Liver (tissue), 3 donors: Measurements from ENCODE around the gene GPRC5D.

ENCODE experiments used
- JUND ChIP-seq, 2 donors: IDR thresholded peaks; 2 replicates each; pipeline ENCODE4 v1.6.1; 2016; ENCODE audit warnings: antibody characterized with exemption in 2 of 2
- NR2F2 ChIP-seq: IDR thresholded peaks from 2 replicates; pipeline ENCODE4 v1.6.1; 2016; ENCODE audit warnings: antibody characterized with exemption
- SP1 ChIP-seq: IDR thresholded peaks from 2 replicates; pipeline ENCODE4 v1.6.1; 2018; ENCODE audit warnings: antibody characterized with exemption, mild to moderate bottlenecking
- TAF1 ChIP-seq: conservative IDR thresholded peaks from 2 replicates; pipeline ENCODE4 v1.6.1; 2016; ENCODE audit warnings: antibody characterized with exemption, mild to moderate bottlenecking
- YY1 ChIP-seq: IDR thresholded peaks from 2 replicates; pipeline ENCODE4 v1.6.1; 2016; ENCODE audit warnings: antibody characterized with exemption, mild to moderate bottlenecking
- TF ChIP-seq, protein P1 (sequence below): IDR thresholded peaks from 2 replicates; pipeline ENCODE4 v1.6.1; 2016; ENCODE audit warnings: antibody characterized with exemption
- TF ChIP-seq, protein P2 (sequence below): fragments of 150-350 bp; IDR thresholded peaks from 2 replicates; pipeline ENCODE4 v1.5.1; 2017; ENCODE audit warnings: improper control_type of control experiment, low read depth, low read length; ENCODE audit not compliant: missing input control
- TF ChIP-seq, protein P3 (sequence below): IDR thresholded peaks from 2 replicates; pipeline ENCODE4 v1.6.1; 2016; ENCODE audit warnings: antibody characterized with exemption
- donor health status: healthy.
- donor health status: healthy.

DNA sequence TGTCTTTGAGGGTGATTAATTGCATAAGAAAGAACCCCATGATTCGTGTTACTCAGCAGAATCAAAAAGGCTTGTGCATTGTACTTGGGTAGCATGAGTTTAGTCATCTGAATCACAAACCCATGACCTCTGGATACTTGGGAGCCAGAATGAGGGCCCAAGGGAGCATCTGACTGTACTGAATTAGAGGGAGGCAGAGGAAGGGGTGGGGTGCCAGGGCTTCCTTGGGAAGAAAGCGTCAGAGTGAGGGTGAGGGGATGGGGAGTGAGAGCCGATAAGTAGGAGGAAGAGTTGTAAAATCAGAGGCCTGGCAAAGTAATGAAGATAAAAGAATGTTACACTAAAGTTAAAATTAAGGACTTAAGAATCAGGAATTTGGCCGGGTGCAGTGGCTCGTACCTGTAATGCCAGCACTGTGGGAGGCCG is 29.8 kb downstream of the GPRC5D start:
- TF ChIP-seq TAF1: no peak
- TF ChIP-seq SP1: no peak
- TF ChIP-seq, protein P1, sequence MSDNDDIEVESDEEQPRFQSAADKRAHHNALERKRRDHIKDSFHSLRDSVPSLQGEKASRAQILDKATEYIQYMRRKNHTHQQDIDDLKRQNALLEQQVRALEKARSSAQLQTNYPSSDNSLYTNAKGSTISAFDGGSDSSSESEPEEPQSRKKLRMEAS: no peak
- TF ChIP-seq JUND (IDR thresholded peaks at IDR 0.05): no peak
- TF ChIP-seq, protein P2, sequence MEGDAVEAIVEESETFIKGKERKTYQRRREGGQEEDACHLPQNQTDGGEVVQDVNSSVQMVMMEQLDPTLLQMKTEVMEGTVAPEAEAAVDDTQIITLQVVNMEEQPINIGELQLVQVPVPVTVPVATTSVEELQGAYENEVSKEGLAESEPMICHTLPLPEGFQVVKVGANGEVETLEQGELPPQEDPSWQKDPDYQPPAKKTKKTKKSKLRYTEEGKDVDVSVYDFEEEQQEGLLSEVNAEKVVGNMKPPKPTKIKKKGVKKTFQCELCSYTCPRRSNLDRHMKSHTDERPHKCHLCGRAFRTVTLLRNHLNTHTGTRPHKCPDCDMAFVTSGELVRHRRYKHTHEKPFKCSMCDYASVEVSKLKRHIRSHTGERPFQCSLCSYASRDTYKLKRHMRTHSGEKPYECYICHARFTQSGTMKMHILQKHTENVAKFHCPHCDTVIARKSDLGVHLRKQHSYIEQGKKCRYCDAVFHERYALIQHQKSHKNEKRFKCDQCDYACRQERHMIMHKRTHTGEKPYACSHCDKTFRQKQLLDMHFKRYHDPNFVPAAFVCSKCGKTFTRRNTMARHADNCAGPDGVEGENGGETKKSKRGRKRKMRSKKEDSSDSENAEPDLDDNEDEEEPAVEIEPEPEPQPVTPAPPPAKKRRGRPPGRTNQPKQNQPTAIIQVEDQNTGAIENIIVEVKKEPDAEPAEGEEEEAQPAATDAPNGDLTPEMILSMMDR: no peak
- no peak for TF ChIP-seq NR2F2
- TF ChIP-seq YY1: no peak
- TF ChIP-seq, protein P3, sequence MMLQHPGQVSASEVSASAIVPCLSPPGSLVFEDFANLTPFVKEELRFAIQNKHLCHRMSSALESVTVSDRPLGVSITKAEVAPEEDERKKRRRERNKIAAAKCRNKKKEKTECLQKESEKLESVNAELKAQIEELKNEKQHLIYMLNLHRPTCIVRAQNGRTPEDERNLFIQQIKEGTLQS: no peak
